Epidermal melanocyte (primary cell): Measurements from ENCODE around the gene SLIT3.
"Not testable (repeated sequence)": the region's sequence is repeated elsewhere in the genome, so short reads cannot be mapped to it uniquely, and the experiment has no call there.

Experiments
- DNase-seq: peaks from one replicate; pipeline ENCODE4 v3.0.0; 2011; ENCODE audit warnings: low spot score; ENCODE audit not compliant: insufficient read length

The SLIT3 gene

GRCh38 chr5:169106911-169107706 is 193.8 kb downstream of the SLIT3 start:
- no peak for DNase-seq

- DNase-seq: not testable (repeated sequence)
Measured at GRCh38 chr5:169105582-169105981, 195.4 kb downstream of the SLIT3 start.

- DNase-seq: no peak
Measured at GRCh38 chr5:169104937-169105494, 195.9 kb downstream of the SLIT3 start.

GRCh38 chr5:169103586-169104181 is 197.3 kb downstream of the SLIT3 start:
- no peak for DNase-seq

- no peak for DNase-seq
Measured at GRCh38 chr5:169101966-169102365, 199.0 kb downstream of the SLIT3 start.

- DNase-seq: no peak
Measured at GRCh38 chr5:169100735-169101075, 200.2 kb downstream of the SLIT3 start.

GRCh38 chr5:169099801-169100734 is 200.9 kb downstream of the SLIT3 start:
- no peak for DNase-seq

GRCh38 chr5:169098331-169099121 is 202.4 kb downstream of the SLIT3 start:
- DNase-seq: no peak

- no peak for DNase-seq
Measured at GRCh38 chr5:169097374-169098326, 203.3 kb downstream of the SLIT3 start.

GRCh38 chr5:169095976-169096375 is 205.0 kb downstream of the SLIT3 start:
- DNase-seq: no peak

GRCh38 chr5:169095410-169095960 is 205.5 kb downstream of the SLIT3 start:
- DNase-seq: no peak

GRCh38 chr5:169094586-169095409 is 206.1 kb downstream of the SLIT3 start:
- peak; percentile 42 for DNase-seq

- no peak for DNase-seq
Measured at GRCh38 chr5:169091396-169091980, 209.5 kb downstream of the SLIT3 start.

- no peak for DNase-seq
Measured at GRCh38 chr5:169089343-169089742, 211.6 kb downstream of the SLIT3 start.

GRCh38 chr5:169088028-169088725 is 212.8 kb downstream of the SLIT3 start:
- no peak for DNase-seq

- no peak for DNase-seq
Measured at GRCh38 chr5:169085636-169086035, 215.3 kb downstream of the SLIT3 start.

- DNase-seq: no peak
Measured at GRCh38 chr5:169085212-169085611, 215.7 kb downstream of the SLIT3 start.

GRCh38 chr5:169084775-169085174 is 216.2 kb downstream of the SLIT3 start:
- no peak for DNase-seq
